AG04449 (cell line): Measurements from ENCODE around the gene SPCS2.

Experiments used
- CTCF ChIA-PET: fragments of 350-600 bp; formaldehyde crosslinking; extraction: SDS; loops from one replicate; lab custom pipeline; 2021; ENCODE audit warnings: antibody characterized with exemption; lab: Yijun Ruan, JAX
- POLR2A ChIA-PET: fragments of 400-600, 350-600 bp; formaldehyde crosslinking; extraction: SDS; loops from one replicate; lab custom pipeline; 2020; ENCODE audit warnings: antibody characterized with exemption, inconsistent platforms; lab: Yijun Ruan, JAX
- DNase-seq: peaks from one replicate; pipeline ENCODE4 v3.0.0-alpha.2; 2010; ENCODE audit warnings: low read depth, low spot score
- H3K4me3 ChIP-seq: 2 replicates; pipeline ENCODE4 v1.5.1; 2011; ENCODE audit warnings: low read depth, mild to moderate bottlenecking, control low read depth, low read length
- TF ChIP-seq, protein P1 (sequence below): IDR thresholded peaks from one replicate; pipeline ENCODE4 v1.5.1; 2011; ENCODE audit warnings: mild to moderate bottlenecking, moderate library complexity, low read length, control low read depth, inconsistent platforms; ENCODE audit not compliant: insufficient read depth; ENCODE audit errors: missing control alignments

SPCS2 gene

DNA sequence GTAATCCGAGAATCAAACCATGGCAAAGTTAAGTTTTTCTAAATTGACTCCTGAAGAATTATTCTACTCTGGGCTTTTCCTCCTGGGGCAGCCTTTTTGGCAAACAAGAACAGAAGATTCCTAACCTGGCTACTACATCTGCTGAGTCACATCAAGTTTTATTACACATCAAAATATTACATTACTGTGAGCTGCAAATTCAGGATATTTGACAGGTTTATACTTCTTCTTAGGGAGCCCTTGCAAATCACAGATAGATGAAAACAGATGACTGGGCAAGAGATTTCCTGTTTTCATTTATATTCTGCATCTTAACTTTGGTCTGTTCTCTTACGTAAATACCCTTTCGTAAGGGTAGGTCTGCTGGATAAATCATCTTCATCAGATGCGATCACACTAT, 23.8 kb upstream of the SPCS2 start:
- DNase-seq: no peak
- TF ChIP-seq, protein P1, sequence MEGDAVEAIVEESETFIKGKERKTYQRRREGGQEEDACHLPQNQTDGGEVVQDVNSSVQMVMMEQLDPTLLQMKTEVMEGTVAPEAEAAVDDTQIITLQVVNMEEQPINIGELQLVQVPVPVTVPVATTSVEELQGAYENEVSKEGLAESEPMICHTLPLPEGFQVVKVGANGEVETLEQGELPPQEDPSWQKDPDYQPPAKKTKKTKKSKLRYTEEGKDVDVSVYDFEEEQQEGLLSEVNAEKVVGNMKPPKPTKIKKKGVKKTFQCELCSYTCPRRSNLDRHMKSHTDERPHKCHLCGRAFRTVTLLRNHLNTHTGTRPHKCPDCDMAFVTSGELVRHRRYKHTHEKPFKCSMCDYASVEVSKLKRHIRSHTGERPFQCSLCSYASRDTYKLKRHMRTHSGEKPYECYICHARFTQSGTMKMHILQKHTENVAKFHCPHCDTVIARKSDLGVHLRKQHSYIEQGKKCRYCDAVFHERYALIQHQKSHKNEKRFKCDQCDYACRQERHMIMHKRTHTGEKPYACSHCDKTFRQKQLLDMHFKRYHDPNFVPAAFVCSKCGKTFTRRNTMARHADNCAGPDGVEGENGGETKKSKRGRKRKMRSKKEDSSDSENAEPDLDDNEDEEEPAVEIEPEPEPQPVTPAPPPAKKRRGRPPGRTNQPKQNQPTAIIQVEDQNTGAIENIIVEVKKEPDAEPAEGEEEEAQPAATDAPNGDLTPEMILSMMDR: no peak
- ChIA-PET POLR2A (no interaction called here), CTCF (interaction anchor here (1.4 to 11.7 kb wide), 9 partner anchors 12 to 324 kb away, joined by 5 to 149 read pairs (median 31); no protein-coding TSS in a partner anchor)
- H3K4me3 ChIP-seq: no peak overlapping the region

DNA sequence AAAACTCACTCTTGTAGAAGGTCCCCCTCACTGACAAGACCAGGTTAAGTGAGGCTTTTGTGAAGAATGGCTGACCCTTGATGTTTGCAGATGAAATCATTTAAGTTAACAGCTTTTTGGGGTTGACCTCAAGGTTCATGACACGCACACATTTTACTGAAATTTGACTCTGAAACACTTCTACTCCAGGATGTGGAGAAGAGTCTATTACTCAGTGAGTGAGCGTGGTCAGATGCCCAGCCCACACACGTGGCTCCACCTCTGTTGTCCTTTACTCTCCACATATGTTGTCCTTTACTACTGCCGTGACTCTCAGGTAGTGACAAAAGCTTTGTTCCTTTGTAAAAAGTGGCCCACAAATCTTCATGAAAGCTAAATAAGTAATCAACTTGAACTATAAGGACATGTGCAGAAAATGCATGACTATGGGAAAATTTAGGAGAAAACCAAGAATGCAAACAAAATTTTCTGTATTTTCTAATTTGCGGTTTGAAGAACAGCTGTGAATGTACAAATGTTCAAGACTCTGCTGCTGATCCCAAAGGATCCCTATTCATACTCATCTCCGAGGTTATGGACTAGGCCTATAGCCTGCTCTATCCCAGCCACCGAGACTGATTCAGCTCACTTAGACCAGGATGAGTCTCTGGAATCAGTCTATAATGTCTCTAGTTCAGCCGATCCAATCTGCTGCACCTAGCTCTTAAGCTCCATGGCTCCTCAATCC, 22.6 kb upstream of the SPCS2 start:
- DNase-seq: no peak
- ChIA-PET POLR2A (interaction anchor here (1.0 kb wide), 1 partner anchor 22 kb away, joined by 5 read pairs; the partner anchor contains the start of genes SPCS2 and XRRA1), CTCF (interaction anchor here (0.8 to 11.7 kb wide), 13 partner anchors 10 to 323 kb away, joined by 3 to 149 read pairs (median 13); partner anchors contain the start of genes SPCS2 and TPBGL)
- TF ChIP-seq, protein P1: no peak
- no peak overlapping the region for H3K4me3 ChIP-seq

DNA sequence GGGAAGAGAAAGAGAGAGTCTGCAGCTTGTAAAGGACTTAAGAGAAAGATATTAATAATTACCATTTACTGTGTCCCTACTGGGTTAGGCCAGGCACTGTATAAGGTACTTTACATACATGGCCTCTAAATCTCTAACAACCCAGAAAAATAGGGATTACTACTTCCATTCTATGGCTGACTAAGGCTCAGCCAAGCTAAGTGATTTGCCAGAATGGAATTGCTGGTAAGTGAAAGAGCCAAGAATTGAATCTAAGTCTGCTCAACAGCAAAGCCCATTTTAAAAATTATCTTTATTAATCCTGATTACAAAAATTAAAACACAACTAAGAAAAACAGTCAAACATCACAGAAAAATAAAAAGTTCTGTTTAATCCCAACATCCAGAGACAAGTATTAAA, 21.6 kb upstream of the SPCS2 start:
- H3K4me3 ChIP-seq: no peak overlapping the region
- ChIA-PET POLR2A (no interaction called here), CTCF (interaction anchor here (0.7 to 11.7 kb wide), 9 partner anchors 12 to 322 kb away, joined by 3 to 149 read pairs (median 51); partner anchors contain the start of gene TPBGL)
- DNase-seq: no peak
- TF ChIP-seq, protein P1: no peak

DNA sequence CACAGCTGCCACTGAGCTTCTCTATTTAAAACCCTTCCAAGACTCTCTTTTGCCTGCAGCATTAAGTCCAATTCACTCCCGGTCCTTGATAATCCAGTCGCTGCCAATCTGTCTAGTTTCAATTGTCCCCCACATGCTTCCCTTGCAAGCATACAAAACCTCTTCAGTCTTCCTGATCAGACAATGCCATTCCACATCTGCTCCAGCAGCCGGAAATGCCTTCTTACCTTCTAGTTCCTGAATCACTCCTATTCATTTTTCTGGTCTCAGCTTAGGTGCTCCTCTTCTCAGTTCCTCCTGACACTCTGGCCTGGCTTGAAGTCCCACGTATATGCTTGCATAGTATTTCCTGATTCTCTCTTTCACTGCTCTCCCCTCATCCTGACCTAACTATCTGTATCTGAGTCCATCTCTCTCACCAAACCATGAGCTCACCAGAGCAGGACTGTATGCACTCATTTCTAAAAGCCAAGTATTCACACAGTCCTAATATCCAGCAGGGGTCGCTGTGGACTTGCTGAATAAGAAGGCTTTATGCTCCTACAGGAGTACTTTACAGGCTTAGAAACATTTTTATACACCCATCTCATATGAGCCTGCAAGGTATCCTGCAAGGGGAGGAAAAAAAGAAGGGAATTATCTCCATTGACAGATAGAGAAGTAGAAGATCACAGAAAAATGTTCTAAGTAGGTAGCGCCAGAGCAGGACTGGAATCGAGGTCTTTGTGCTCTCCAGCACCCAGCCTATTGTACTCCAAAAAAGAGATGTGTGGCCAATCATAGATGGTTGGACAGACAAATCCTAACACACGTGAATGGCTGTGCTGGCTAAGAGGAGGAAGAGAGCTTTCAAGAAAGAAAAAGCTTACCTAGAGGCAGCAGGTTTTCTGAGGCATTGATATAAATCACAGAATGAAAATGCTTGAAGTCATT, 19.4 kb upstream of the SPCS2 start:
- ChIA-PET CTCF (interaction anchor here (0.7 to 11.7 kb wide), 60 partner anchors 9 to 480 kb away, joined by 3 to 149 read pairs (median 4); partner anchors contain the start of genes NEU3 and TPBGL), POLR2A (interaction anchor here (1.2 kb wide), 1 partner anchor 59 kb away, joined by 3 read pairs; the partner anchor contains the start of gene NEU3)
- DNase-seq: peak; percentile 74
- TF ChIP-seq, protein P1: peak; percentile 76
- no peak overlapping the region for H3K4me3 ChIP-seq

DNA sequence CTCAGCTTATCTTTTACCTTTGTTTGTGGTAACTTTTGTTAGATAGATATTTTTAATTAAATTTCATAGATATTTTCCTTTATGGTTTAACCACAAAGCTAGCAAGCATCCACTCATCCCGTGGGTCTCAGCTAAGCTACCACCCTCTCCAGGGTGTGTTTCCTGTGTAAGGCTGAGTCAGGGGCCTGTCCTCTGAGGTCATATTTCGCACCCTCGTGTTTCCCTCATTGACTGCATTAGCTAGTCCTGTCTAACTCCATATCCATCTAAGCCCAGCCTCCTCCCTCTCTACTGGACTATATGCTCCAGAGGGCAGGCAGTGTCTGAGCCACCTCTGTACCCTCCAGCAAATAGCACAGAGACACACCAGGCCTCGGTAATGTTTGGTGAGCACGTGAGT, 16.9 kb upstream of the SPCS2 start:
- POLR2A ChIA-PET: interaction anchor here (0.7 to 1.0 kb wide), 2 partner anchors 17 to 56 kb away, joined by 3 read pairs; partner anchors contain the start of genes NEU3, SPCS2 and XRRA1

More for the DNA sequence above, 16.9 kb upstream of the SPCS2 start:
- no peak overlapping the region for H3K4me3 ChIP-seq
- no peak for DNase-seq
- TF ChIP-seq, protein P1: no peak
- CTCF ChIA-PET: interaction anchor here (0.8 to 11.7 kb wide), 14 partner anchors 7 to 453 kb away, joined by 3 to 149 read pairs (median 8); partner anchors contain the start of gene TPBGL
